IMR-90 (cell line): Measurements from ENCODE around the gene METTL18. TPM values are rescaled to one million over a fixed set of nuclear protein-coding genes. Genes with fewer than 3 reads are reported as not detected.

Experiments
- ATAC-seq: fragments of 200-7000 bp; cut with Tn5 transposase; 2 replicates; pipeline ENCODE4 v1.9.1; 2020; ENCODE audit warnings: low read depth, mild to moderate bottlenecking, moderate library complexity
- BruUV-seq: library from RNA; stranded (reverse); fragments of 400-500 nt; replicated peaks from 2 replicates; lab custom pipeline; 2021; lab: Mats Ljungman, UMichigan
- CTCF ChIA-PET: fragments of 300-600 bp; formaldehyde crosslinking; extraction: SDS; loops from one replicate; lab custom pipeline; 2021; ENCODE audit warnings: antibody characterized with exemption; lab: Yijun Ruan, JAX
- POLR2A ChIA-PET: fragments of 300-600 bp; sonication (Branson Sonifier 250); formaldehyde crosslinking; loops from one replicate; lab custom pipeline; 2022; ENCODE audit warnings: antibody characterized with exemption; ENCODE audit not compliant: unreplicated experiment; lab: Charles Lee
- DNase-seq: peaks from one replicate; pipeline ENCODE4 v3.0.0; 2013
- H2AFZ ChIP-seq: replicated peaks from 2 replicates; pipeline ENCODE3; 2013; ENCODE audit warnings: low read length, mild to moderate bottlenecking; ENCODE audit not compliant: poor library complexity
- H2AK5ac ChIP-seq: 2 replicates; pipeline ENCODE4 v1.6.1; 2013; ENCODE audit warnings: low read depth, low read length, inconsistent platforms
- H2AK9ac ChIP-seq: replicated peaks from 2 replicates; pipeline ENCODE3; 2013; ENCODE audit warnings: mild to moderate bottlenecking, low read depth, low read length, moderate library complexity; ENCODE audit not compliant: poor library complexity
- H2BK120ac ChIP-seq: 2 replicates; pipeline ENCODE4 v1.6.1; 2013; ENCODE audit warnings: low read depth, low read length, inconsistent platforms
- H2BK15ac ChIP-seq: 3 replicates; pipeline ENCODE4 v1.6.1; 2013; ENCODE audit warnings: low read depth, low read length, inconsistent platforms
- H2BK20ac ChIP-seq: 2 replicates; pipeline ENCODE4 v1.6.1; 2013; ENCODE audit warnings: low read depth, mild to moderate bottlenecking, inconsistent platforms, low read length, moderate library complexity
- H2BK5ac ChIP-seq: 2 replicates; pipeline ENCODE4 v1.6.1; 2013; ENCODE audit warnings: mild to moderate bottlenecking, low read depth, low read length, inconsistent platforms; ENCODE audit not compliant: poor library complexity, severe bottlenecking
- H3K14ac ChIP-seq: replicated peaks from 2 replicates; pipeline ENCODE4 v1.6.1; 2013; ENCODE audit warnings: low read depth, low read length, inconsistent platforms
- H3K18ac ChIP-seq: 2 replicates; pipeline ENCODE4 v1.6.1; 2013; ENCODE audit warnings: low read depth, low read length, control low read depth
- H3K23ac ChIP-seq: 2 replicates; pipeline ENCODE4 v1.6.1; 2013; ENCODE audit warnings: low read depth, low read length, inconsistent platforms
- H3K27ac ChIP-seq: 2 replicates; pipeline ENCODE4 v1.5.1; 2013; ENCODE audit warnings: mild to moderate bottlenecking, control low read depth, low read length; ENCODE audit not compliant: insufficient read depth
- H3K27me3 ChIP-seq: 2 replicates; pipeline ENCODE4 v1.6.1; 2013; ENCODE audit warnings: low read length; ENCODE audit not compliant: control insufficient read depth, insufficient read depth
- H3K36me3 ChIP-seq: 2 replicates; pipeline ENCODE4 v1.6.1; 2013; ENCODE audit warnings: low read length, mixed read lengths; ENCODE audit not compliant: control insufficient read depth, insufficient read depth
- H3K4ac ChIP-seq: 2 replicates; pipeline ENCODE4 v1.6.1; 2013; ENCODE audit warnings: low read depth, low read length, inconsistent platforms
- H3K4me1 ChIP-seq: 2 replicates; pipeline ENCODE4 v1.6.1; 2013; ENCODE audit warnings: low read length, mixed read lengths; ENCODE audit not compliant: control insufficient read depth, insufficient read depth
- H3K4me2 ChIP-seq: 2 replicates; pipeline ENCODE4 v1.6.1; 2013; ENCODE audit warnings: low read depth, mild to moderate bottlenecking, control low read depth, low read length, moderate library complexity
- H3K4me3 ChIP-seq: 2 replicates; pipeline ENCODE4 v1.5.1; 2013; ENCODE audit warnings: low read depth, mild to moderate bottlenecking, control low read depth, low read length, moderate library complexity; ENCODE audit not compliant: insufficient read depth
- H3K56ac ChIP-seq: 2 replicates; pipeline ENCODE4 v1.6.1; 2013; ENCODE audit warnings: low read length, inconsistent platforms; ENCODE audit not compliant: insufficient read depth; ENCODE audit errors: extremely low read depth
- H3K79me1 ChIP-seq, 2 experiments: 2 replicates each; pipeline ENCODE4 v1.6.1; 2013; ENCODE audit warnings: low read length in 2 of 2, inconsistent platforms in 1 of 2, low read depth in 1 of 2
- H3K9ac ChIP-seq: 2 replicates; pipeline ENCODE4 v1.6.1; 2013; ENCODE audit warnings: low read depth, low read length, control low read depth
- H3K9me1 ChIP-seq: 2 replicates; pipeline ENCODE4 v1.6.1; 2013; ENCODE audit warnings: low read length, inconsistent platforms; ENCODE audit not compliant: insufficient read depth
- H3K9me3 ChIP-seq: 2 replicates; pipeline ENCODE4 v1.6.1; 2013; ENCODE audit warnings: low read length; ENCODE audit not compliant: control insufficient read depth, insufficient read depth
- H4K20me1 ChIP-seq: 2 replicates; pipeline ENCODE4 v1.6.1; 2013; ENCODE audit warnings: low read length, inconsistent platforms; ENCODE audit not compliant: insufficient read depth
- H4K5ac ChIP-seq: 2 replicates; pipeline ENCODE4 v1.6.1; 2013; ENCODE audit warnings: mild to moderate bottlenecking, low read depth, low read length, control low read depth
- H4K8ac ChIP-seq, 2 experiments: 2 replicates each; pipeline ENCODE4 v1.6.1; 2013; ENCODE audit warnings: low read depth in 2 of 2, low read length in 2 of 2, control low read depth in 1 of 2, inconsistent platforms in 1 of 2
- H4K91ac ChIP-seq: 2 replicates; pipeline ENCODE4 v1.6.1; 2013; ENCODE audit warnings: low read depth, low read length, inconsistent platforms; ENCODE audit not compliant: insufficient read depth
- MAFK ChIP-seq: IDR thresholded peaks from 2 replicates; pipeline ENCODE4 v1.6.1; 2012; ENCODE audit warnings: low read depth, low read length, improper control_type of control experiment
- POLR2A ChIP-seq: IDR thresholded peaks from 2 replicates; pipeline ENCODE4 v1.6.1; 2012; ENCODE audit warnings: mild to moderate bottlenecking, low read depth, low read length
- WGBS, 2 experiments: methylation state at CpG; one replicate each; pipeline versions ENCODE4 v1.1.5 to v1.1.7; 2013; ENCODE audit warnings: missing lambda C conversion rate in 2 of 2; ENCODE audit not compliant: insufficient read length in 1 of 2; ENCODE audit errors: extremely low coverage in 2 of 2; 5-methylcytosine and 5-hydroxymethylcytosine counted together
- dilution Hi-C: fragments of 300-500 bp; cut with HindIII; formaldehyde crosslinking; loops from one replicate; pipeline ENCODE4 v1.14.3; 2018; ENCODE audit warnings: low sequenced_read_pairs; ENCODE audit not compliant: unreplicated experiment
- in situ Hi-C: fragments of 300-500 bp; cut with MboI; formaldehyde crosslinking; loops from 3 replicates; pipeline ENCODE4 v1.14.3; 2019; ENCODE audit warnings: low sequenced_read_pairs, inconsistent platforms, mixed read lengths
- intact Hi-C: fragments of 100-400 bp; cut with micrococcal nuclease; formaldehyde crosslinking; loops from 2 replicates; pipeline ENCODE4 v1.10.0; 2022
- polyA plus RNA-seq, 3 experiments: library from polyadenylated mRNA; depleted of rRNA; stranded (reverse); fragments of >200 nt; gene quantifications; 2 replicates each; pipeline ENCODE4 v1.2.3, GENCODE V29; 2012; ENCODE audit warnings: low replicate concordance in 1 of 3
- total RNA-seq: library from RNA; depleted of rRNA; stranded (reverse); fragments of >200 nt; gene quantifications from 2 replicates; pipeline ENCODE4 v1.2.3, GENCODE V29; 2012
- TF ChIP-seq, protein P1 (sequence below): fragments of 150-350 bp; IDR thresholded peaks from 2 replicates; pipeline ENCODE4 v1.6.1; 2017; ENCODE audit warnings: mild to moderate bottlenecking, antibody characterized with exemption, low read length, low read depth

The METTL18 gene
- total and polyA plus RNA-seq, 2 of the 4 experiments (the other 2 are of a cell fraction): 2.9 to 3.4 TPM

DNA sequence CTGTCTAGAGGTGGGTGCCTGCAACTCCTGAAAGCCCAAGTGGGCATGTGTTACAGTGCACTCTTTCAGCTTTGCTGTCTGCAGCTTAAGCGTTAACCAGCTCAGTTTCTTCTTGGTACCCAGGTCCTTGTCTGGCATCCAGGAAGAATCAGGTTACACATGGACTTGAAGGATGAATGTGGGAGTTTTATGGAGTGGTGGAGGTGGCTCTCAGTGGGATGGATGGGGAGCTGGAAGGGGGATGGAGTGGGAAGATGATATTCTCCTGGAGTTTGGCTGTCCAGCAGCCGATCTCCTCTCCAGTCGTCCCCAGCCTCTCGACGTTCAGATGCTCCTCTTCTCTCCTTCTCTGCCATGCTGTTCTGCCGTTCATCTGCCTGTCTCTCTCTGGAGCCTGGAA is 9.4 kb downstream of the METTL18 start:
- DNase-seq (no peak), ATAC-seq (no peak)

More for the DNA sequence above, 9.4 kb downstream of the METTL18 start:
- Histone ChIP-seq H2BK120ac (no peak overlapping the region), H4K91ac (no peak overlapping the region), H3K18ac (no peak overlapping the region), H3K9me1 (no peaks in the 10 kb centered on the region), H3K27ac (no peak overlapping the region), H4K8ac (no peak overlapping the region), H3K4me1 (no peaks in the 10 kb centered on the region), H3K79me1 (no peaks in the 10 kb centered on the region), H4K20me1 (no peaks in the 10 kb centered on the region), H2AK5ac (no peak overlapping the region), H3K9ac (no peak overlapping the region), H2BK5ac (no peak overlapping the region), H3K4me2 (no peak overlapping the region), H3K27me3 (peaks cover 7% of the 10 kb centered on the region), H3K56ac (no peak overlapping the region), H3K9me3 (peaks cover 2% of the 10 kb centered on the region; the same call in 1 of the 2 replicates), H3K36me3 (no peaks in the 10 kb centered on the region), H2AK9ac (no peak overlapping the region), H4K5ac (no peak overlapping the region), H3K14ac (no peak overlapping the region), H3K4me3 (no peak overlapping the region), H2AFZ (no peak overlapping the region), H2BK20ac (no peak overlapping the region), H3K23ac (no peak overlapping the region), H3K4ac (no peak overlapping the region), H2BK15ac (no peak overlapping the region)
- intact Hi-C loops: no loop called here
- ChIA-PET CTCF (interaction anchor here (0.5 kb wide), 1 partner anchor 1510 kb away, joined by 11 read pairs; no protein-coding TSS in a partner anchor), POLR2A (no interaction called here)
- no peak for TF ChIP-seq MAFK
- TF ChIP-seq POLR2A: no peak
- TF ChIP-seq, protein P1, sequence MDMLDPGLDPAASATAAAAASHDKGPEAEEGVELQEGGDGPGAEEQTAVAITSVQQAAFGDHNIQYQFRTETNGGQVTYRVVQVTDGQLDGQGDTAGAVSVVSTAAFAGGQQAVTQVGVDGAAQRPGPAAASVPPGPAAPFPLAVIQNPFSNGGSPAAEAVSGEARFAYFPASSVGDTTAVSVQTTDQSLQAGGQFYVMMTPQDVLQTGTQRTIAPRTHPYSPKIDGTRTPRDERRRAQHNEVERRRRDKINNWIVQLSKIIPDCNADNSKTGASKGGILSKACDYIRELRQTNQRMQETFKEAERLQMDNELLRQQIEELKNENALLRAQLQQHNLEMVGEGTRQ: no peak
- dilution Hi-C loops: no loop called here
- BruUV-seq: no TSS peak
- no CpG with 5 or more reads among the region's 6 CpGs for WGBS, 2 experiments
- in situ Hi-C loops: no loop called here
